HG03457 (cell line): Measurements from ENCODE around the gene CCDC137.
"Not testable (repeated sequence)": the region's sequence is repeated elsewhere in the genome, so short reads cannot be mapped to it uniquely, and the experiment has no call there.

Source experiments
- ATAC-seq: cut with Tn5 transposase; IDR thresholded peaks from one replicate; pipeline ENCODE4 v1.9.1; 2021; ENCODE audit warnings: moderate number of reproducible peaks; ENCODE audit not compliant: unreplicated experiment

Gene CCDC137

DNA sequence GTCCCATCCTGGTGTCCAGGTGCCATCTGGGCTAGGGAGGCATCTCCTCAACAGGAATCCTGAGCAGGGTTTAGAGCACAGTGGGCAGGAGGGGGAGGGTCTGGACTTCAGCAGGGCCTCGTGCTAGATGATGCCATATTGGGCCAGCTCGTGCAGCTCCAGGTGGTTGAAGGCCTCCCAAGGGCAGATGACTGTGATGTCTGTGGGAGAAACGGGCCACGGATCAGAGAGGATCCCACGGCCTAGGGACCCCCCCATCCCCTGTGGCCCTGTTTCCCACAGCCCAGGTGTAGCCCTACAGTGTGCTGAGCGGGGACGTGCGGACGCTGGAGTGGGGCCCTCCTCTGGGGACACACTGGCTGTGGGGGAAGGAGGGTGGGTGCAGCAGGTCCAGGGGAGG is 15.6 kb upstream of the CCDC137 start:
- no peak for ATAC-seq

GRCh38 chr17:81651692-81652091 is 14.8 kb upstream of the CCDC137 start:
- no peak for ATAC-seq

DNA sequence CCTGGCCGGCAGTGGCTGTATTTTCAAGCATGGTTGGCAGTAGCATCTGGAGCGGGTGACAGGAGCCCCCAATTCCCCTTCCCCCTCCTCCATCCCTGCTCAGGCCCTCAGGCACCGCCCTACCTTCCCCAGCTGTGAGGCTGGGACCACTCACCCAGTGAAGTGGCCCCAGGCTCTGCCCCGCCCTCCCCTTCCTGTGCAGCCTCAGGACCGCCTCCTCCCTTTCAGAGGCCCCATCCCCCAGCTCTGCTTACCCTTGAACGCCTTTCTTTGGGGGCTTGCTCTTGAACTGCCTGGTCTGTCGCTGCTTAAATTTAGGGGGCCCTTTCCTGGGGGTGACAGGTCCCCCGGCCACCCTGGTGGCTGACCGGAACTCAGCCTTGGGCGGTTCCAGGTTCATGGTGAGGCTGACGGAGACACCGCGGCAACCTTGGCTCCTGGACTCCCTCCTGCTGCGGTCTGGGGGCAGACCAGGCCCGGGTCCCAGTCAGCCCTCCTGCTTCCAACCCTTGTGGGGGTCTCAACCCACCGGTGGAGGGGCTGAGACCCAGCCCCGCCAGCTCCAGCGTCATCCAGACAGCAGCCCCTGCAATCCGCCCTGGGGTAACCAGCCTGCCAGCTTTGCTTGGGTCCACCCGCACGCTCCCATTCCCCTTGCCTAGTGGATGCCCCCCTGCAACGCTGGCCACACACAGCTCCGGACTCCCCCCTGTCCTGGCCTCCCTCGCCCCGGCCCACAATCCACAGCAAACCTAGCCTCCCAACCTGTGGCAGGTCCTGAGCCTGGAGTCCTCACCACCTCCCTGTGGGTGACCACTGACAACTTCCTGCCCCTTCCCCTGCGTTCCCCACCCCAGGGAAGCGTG is 13.4 kb upstream of the CCDC137 start:
- no peak for ATAC-seq

DNA sequence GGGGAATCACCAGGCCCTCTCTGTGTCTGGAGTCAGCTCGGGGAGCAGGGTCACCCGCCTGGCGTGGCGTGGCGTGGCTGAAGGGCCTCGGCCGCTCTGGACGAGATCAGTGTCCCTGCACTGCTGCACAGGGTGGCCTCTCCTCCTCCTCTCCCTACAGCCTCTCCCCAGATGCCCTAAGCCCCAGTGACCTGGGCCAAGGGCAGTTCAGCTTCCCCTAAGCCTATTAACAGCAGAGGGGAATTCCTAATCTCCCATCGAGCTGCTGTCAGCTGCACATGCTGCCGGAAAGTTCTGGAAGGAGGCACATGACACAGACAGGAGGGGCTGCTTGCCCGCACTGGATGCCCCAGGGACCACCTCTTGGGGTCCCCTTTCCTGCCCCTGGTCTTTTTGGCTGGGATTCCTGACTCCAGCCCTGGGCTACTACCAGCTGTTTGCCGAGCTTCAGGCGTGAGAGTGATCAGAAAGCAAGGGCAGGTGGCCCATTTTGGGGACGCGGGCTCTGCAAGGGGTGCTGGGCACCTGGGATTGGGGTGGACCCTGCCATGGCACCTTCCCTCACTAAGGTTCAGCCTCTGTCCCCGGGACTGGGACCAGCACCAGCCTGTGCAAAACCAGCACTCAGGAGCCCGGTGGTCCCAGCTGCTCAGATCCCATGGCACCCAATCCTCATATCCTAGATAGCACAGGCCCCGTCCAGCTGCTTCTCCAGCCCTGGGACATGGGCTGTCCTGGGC is 11.0 kb upstream of the CCDC137 start:
- ATAC-seq, result no peak

DNA sequence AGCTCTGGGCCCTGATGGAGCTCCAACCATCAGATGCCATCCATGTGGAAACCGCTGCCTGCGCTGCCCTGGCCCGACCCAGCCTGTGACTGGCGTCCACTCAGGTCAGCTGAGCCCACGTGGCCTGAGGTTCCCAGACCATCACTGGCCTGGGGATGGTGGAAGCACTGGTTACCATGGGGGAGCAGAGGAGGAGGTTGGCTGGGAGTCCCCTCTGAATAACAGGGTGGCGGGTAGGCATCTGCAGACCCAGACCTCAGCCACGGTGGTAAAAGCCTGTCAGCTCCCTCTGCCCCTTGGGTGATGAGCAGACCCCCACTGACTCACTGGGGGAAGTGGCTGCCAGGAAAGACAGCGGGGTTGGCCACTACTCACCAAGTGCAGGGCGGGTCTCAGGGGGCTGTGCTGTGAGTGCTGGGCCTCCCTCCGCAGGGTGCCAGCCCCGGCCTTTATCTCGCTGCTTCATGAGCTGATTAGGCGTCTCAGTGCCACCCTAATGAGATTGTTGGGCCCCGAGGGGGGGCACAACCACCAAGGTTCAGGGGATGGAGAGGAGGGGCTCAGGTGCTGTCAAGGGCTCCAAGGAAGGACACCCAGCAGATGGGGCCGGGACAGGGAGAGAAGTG is 10.3 kb upstream of the CCDC137 start, which contains the start of gene PDE6G:
Gene PDE6G, minus strand, starts transcription at position 425 of the 626 bp plus-strand sequence. CDS start 3,237 bp downstream, outside the sequence.
- ATAC-seq, result no peak

DNA sequence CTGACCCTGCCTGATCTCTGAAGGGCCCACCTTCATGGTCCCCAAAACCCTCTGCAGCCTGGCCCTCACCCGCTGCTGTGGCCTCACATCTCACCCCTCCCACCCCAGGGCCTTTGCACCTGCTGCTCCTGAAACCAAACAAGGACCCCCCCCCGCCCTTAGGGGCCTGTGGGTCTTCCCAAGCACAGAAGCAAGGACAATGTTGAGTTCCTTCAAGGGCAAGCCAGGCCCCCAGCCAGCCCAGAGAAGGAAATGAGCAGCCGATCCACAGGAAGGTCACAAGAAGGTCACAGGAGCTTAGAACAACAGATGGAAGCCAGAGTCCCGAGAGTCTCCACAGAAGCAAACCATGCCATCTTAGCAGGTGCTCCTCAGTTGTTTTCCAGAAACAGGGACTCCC is 9.7 kb upstream of the CCDC137 start:
- no peak for ATAC-seq

DNA sequence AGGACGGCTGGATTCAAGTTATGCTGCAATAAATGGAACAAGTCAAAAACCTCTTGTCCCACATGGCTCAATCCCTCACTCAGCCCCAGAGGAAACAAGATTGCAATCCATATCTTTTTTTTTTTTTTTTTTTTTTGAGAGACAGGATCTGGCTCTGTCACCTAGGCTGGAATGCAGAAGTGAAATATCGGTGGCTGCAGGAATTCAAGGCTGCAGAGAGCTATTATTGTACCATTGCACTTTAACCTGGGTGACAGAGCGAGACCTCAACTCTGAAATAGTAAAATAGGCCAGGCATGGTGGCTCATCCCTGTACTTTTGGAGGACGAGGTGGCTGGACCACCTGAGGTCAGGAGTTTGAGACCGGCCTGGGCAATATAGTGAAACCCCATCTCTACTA is 7.5 kb upstream of the CCDC137 start:
- ATAC-seq, result no peak

GRCh38 chr17:81660441-81660840 is 6.1 kb upstream of the CCDC137 start:
- ATAC-seq, result no peak

DNA sequence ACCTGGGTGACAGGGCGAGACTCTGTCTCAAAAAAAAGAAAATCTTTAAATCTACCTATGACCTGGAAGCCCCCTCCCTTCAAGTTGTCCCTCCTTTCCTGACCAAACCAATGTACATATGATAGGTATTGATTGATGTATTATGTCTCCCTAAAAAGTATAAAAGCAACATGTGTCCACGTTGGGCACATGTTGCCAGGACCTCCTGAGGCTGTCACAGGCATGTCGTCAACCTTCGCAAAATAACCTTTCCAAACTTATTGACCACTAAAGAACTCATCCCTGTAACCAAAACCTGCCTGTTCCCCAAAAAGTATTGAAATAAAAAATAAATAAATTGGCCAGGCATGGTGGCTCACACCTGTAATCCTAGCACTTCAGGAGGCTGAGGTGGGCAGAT is 4.5 kb upstream of the CCDC137 start:
- ATAC-seq, result no peak

DNA sequence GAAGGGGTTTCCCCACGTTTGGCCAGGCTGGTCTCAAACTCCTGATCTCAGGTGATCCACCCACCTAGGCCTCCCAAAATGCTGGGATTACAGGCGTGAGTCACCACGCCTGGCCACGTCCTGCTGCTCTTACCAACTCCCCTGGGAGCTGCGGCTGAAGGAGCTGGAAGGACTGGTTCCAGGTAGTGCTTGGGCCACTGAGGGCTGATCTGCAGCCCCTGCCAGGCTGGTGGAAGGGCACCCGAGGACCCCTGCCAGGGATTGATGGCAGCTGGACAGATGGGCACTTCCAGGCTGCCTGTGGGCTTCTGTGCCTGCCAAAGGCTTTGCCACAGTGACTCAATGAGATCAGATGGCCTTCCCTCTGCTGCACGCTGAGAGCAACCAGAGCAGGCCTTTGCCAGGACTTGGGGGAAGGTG is 2.5 kb upstream of the CCDC137 start:
- no peak for ATAC-seq

- no peak for ATAC-seq
These were observed 1.1 kb upstream of the CCDC137 start for GRCh38 chr17:81665205-81666091.

DNA sequence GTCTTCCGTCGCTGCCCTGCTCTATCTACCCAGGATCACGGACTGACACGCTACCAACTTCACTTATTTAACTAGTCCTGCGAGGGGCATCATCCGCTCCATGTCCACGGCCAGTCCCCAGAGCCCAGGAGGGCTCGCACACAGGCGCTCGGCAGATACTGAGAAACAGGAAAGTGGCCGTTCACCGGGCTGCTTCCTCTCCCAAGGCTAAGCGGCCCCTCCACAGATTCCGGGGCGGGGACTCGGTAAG is 520 bp upstream of the CCDC137 start:
- no peak for ATAC-seq

DNA sequence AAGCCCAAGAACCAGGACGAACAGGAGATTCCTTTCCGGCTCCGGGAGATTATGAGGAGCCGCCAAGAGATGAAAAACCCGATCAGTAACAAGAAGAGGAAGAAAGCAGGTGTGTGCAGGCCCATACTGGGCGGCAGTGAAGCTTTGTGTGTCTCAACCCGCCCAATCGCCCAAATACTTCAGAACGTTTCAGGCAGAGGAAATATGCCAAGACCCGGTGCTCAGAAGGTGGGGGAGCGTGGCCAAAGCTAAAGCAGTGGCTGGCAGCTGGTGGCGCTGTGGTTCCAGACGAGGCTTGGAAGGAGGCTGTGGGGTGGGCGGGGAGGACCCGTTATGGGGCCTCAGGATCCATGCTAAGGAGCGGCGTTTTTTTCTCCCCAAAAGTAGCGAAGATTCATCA is 1.2 kb downstream of the CCDC137 start:
- ATAC-seq, result no peak

GRCh38 chr17:81672504-81672903 is 6.0 kb downstream of the CCDC137 start:
- no peak for ATAC-seq

DNA sequence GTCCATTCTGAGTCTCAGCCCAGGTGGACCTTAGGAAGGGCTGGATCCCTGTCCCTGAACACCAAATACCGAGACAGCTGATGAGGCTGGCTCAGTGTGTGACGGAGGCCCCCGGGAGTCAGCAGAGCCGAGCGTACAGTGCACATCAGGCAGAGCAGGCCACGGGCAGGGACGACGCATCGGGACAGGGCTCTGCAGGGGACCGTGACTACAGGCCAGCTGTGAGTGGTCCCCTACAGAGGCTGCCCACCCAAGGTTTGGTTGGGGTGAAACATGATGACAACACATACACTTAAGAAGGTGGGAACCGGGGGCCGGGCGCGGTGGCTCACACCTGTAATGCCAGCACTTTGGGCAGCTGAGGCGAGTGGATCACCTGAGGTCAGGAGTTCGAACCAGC is 6.4 kb downstream of the CCDC137 start:
- no peak for ATAC-seq

GRCh38 chr17:81673561-81674258 is 7.2 kb downstream of the CCDC137 start:
- ATAC-seq, result no peak

- not testable (repeated sequence) for ATAC-seq
These were observed 9.1 kb downstream of the CCDC137 start for GRCh38 chr17:81675515-81676221.

DNA sequence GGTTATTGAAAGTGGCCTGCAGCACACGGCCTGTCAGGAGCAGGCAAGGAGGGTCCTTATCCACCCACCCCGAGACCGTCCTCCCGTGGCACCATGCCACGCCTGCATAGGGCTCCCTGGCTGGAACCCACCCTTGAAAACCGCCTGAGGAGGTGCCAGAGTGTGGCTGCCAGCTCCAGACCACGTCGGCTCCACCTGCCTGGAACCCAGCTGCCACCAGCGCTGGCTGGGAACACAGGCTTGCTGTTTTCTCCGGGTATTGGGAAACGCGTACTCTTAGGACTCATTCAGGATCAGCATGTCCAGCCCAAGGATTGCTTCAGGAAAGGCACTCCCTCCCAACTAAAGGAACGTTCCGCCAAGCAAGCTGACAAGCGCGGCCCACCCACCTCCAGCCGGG is 10.4 kb downstream of the CCDC137 start:
- ATAC-seq, result no peak

DNA sequence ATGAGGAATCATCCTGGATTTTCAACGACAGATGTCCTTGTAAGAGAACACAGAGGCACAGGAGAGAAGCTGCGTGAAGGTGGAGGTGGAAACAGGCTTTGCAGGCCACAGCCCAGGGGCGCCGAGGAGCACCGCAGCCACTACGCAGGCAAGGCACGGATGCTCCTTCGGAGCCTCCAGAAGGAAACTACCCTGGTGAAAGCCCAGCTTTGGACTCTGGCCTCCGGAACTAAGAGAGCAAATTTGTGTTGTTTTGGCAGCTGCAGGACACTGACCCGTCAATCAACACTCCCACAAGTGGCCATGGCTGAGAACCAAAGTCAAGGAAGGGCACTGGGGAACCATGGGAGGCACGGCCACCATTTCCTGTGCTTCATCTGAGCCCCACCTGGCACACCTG is 13.6 kb downstream of the CCDC137 start:
- ATAC-seq, result no peak

DNA sequence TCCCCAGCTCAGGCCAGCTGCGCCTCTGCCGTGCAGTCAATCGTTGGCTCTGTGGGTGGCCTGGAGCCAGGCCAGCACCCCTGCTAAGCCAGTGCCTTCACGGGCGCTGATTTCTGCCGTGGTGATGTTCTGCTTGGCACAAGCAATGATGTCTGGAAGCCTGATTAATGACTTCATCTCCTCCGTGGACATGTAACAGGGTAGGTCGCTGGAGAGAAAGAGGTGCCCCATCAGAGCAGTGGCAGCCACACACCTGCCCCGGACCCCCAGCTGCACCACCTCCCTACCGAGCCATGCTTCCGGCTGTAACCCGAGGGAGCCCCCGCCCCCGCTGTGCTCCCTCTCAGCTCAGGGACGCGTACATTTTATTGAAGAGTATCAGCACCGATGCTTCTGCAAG is 15.1 kb downstream of the CCDC137 start:
- ATAC-seq, result no peak
